ENCODE results near the gene SLC4A3.

The SLC4A3 gene

GRCh38 chr2:219627103-219628100 lies at the start of gene SLC4A3:
Gene SLC4A3, plus strand, starts transcription at chr2:219627630. Its CDS starts 363 bp downstream, at chr2:219627993.
- Histone ChIP-seq H3K4me3 (ENCODE audit: low read depth, low read length) (peak within 1 kb of the TSS; percentile 60), H3K27me3 (replicated peaks) (no peaks in the 10 kb centered on the region), H3K27ac (no peak within 1 kb of the TSS), H3K36me3 (replicated peaks) (no peaks in the 10 kb centered on the region)
- no peak for DNase-seq
- in situ Hi-C loops (cut with HindIII; ENCODE audit: low pct_ligation_motif_present, low sequenced_read_pairs): no loop called here
- no peak for TF ChIP-seq CTCF (IDR thresholded peaks at IDR 0.05; ENCODE audit: low read depth, low read length, missing control alignments)

- no peaks in the 10 kb centered on the region for H3K36me3 ChIP-seq (replicated peaks)
- H3K27ac ChIP-seq: no peak overlapping the region
- no peak overlapping the region for H3K4me3 ChIP-seq (ENCODE audit: low read depth, low read length)
- in situ Hi-C loops (cut with HindIII; ENCODE audit: low pct_ligation_motif_present, low sequenced_read_pairs): no loop called here
- H3K27me3 ChIP-seq (replicated peaks): no peaks in the 10 kb centered on the region
- no peak for TF ChIP-seq CTCF (IDR thresholded peaks at IDR 0.05; ENCODE audit: low read depth, low read length, missing control alignments)
- no peak for DNase-seq
These were observed 48.4 kb upstream of the SLC4A3 start for GRCh38 chr2:219578811-219579613.

GRCh38 chr2:219581346-219581745 lies 46.1 kb upstream of the SLC4A3 start:
- H3K27ac ChIP-seq: no peak overlapping the region
- no peak for DNase-seq
- in situ Hi-C loops (cut with HindIII; ENCODE audit: low pct_ligation_motif_present, low sequenced_read_pairs): no loop called here
- no peaks in the 10 kb centered on the region for H3K27me3 ChIP-seq (replicated peaks)
- no peak overlapping the region for H3K4me3 ChIP-seq (ENCODE audit: low read depth, low read length)
- no peak for TF ChIP-seq CTCF (IDR thresholded peaks at IDR 0.05; ENCODE audit: low read depth, low read length, missing control alignments)
- no peaks in the 10 kb centered on the region for H3K36me3 ChIP-seq (replicated peaks)

- H3K36me3 ChIP-seq (replicated peaks): no peaks in the 10 kb centered on the region
- no peak for DNase-seq
- in situ Hi-C loops (cut with HindIII; ENCODE audit: low pct_ligation_motif_present, low sequenced_read_pairs): no loop called here
- no peak overlapping the region for H3K4me3 ChIP-seq (ENCODE audit: low read depth, low read length)
- H3K27me3 ChIP-seq (replicated peaks): no peaks in the 10 kb centered on the region
- no peak overlapping the region for H3K27ac ChIP-seq
- no peak for TF ChIP-seq CTCF (IDR thresholded peaks at IDR 0.05; ENCODE audit: low read depth, low read length, missing control alignments)
These were observed 36.3 kb upstream of the SLC4A3 start for GRCh38 chr2:219591091-219591490.

- in situ Hi-C loops (cut with HindIII; ENCODE audit: low pct_ligation_motif_present, low sequenced_read_pairs): no loop called here
- DNase-seq: no peak
- Histone ChIP-seq H3K36me3 (replicated peaks) (no peaks in the 10 kb centered on the region), H3K27ac (no peak overlapping the region), H3K27me3 (replicated peaks) (no peaks in the 10 kb centered on the region), H3K4me3 (ENCODE audit: low read depth, low read length) (no peak overlapping the region)
- no peak for TF ChIP-seq CTCF (IDR thresholded peaks at IDR 0.05; ENCODE audit: low read depth, low read length, missing control alignments)
These were observed 34.7 kb upstream of the SLC4A3 start for GRCh38 chr2:219592736-219593135.

Data from brain microvascular endothelial cell (primary cell).